H1 (cell line): ENCODE results near the gene KPNA6. TPM values are rescaled to one million over a fixed set of nuclear protein-coding genes. Genes with fewer than 3 reads are reported as not detected.
"Not testable (repeated sequence)": the region's sequence is repeated elsewhere in the genome, so short reads cannot be mapped to it uniquely, and the experiment has no call there.

Experiments
- CTCF ChIA-PET: fragments of 300-600 bp; sonication (Branson Sonifier 250); formaldehyde crosslinking; loops from one replicate; lab custom pipeline; 2021; ENCODE audit not compliant: partially characterized antibody; lab: Charles Lee
- POLR2A ChIA-PET: fragments of 300-600 bp; sonication (Branson Sonifier 250); formaldehyde crosslinking; loops from one replicate; lab custom pipeline; 2021; ENCODE audit warnings: inconsistent platforms; ENCODE audit not compliant: partially characterized antibody; lab: Charles Lee
- DNase-seq, 2 experiments: peaks; one replicate each; pipeline versions ENCODE4 v3.0.0 to v3.0.0-alpha.2; 2010 to 2022; ENCODE audit warnings: low spot score in 2 of 2, low read depth in 1 of 2, mixed read lengths in 1 of 2
- FAIRE-seq: peaks from 2 replicates; lab custom pipeline; 2011; peaks lifted over from hg19 to GRCh38; lab: Jason Lieb, UNC
- H2AFZ ChIP-seq: 2 replicates; pipeline ENCODE4 v1.8.1; 2012; ENCODE audit warnings: low read length, inconsistent platforms
- H2AK5ac ChIP-seq: 2 replicates; pipeline ENCODE4 v1.6.1; 2013; ENCODE audit warnings: low read depth, low read length
- H2BK120ac ChIP-seq: replicated peaks from 2 replicates; pipeline ENCODE3; 2013; ENCODE audit warnings: low read depth, low read length, inconsistent platforms
- H2BK12ac ChIP-seq: 2 replicates; pipeline ENCODE4 v1.6.1; 2013; ENCODE audit warnings: low read depth, low read length
- H2BK15ac ChIP-seq: 2 replicates; pipeline ENCODE4 v1.6.1; 2013; ENCODE audit warnings: low read length
- H2BK20ac ChIP-seq: 2 replicates; pipeline ENCODE4 v1.6.1; 2013; ENCODE audit warnings: low read length
- H2BK5ac ChIP-seq: 2 replicates; pipeline ENCODE4 v1.6.1; 2013; ENCODE audit warnings: low read depth, low read length
- H3K14ac ChIP-seq: 2 replicates; pipeline ENCODE4 v1.6.1; 2013; ENCODE audit warnings: inconsistent platforms; ENCODE audit not compliant: insufficient read length
- H3K18ac ChIP-seq: 2 replicates; pipeline ENCODE4 v1.6.1; 2013; ENCODE audit warnings: low read length; ENCODE audit errors: extremely low read depth
- H3K23ac ChIP-seq: 2 replicates; pipeline ENCODE4 v1.6.1; 2013; ENCODE audit warnings: inconsistent platforms; ENCODE audit not compliant: insufficient read length
- H3K23me2 ChIP-seq: 2 replicates; pipeline ENCODE4 v1.6.1; 2013; ENCODE audit warnings: low read depth, low read length
- H3K27ac ChIP-seq: 2 replicates; pipeline ENCODE4 v1.6.1; 2011; ENCODE audit warnings: low read depth, low read length, inconsistent platforms
- H3K27me3 ChIP-seq, 4 experiments: replicated peaks in 1 of 4; 1 replicate in 1 of 4; 2 replicates in 3 of 4; pipeline versions ENCODE4 v1.6.1 to v1.8.1; 2011 to 2013; ENCODE audit warnings: low read length in 3 of 4, mild to moderate bottlenecking in 3 of 4, inconsistent platforms in 2 of 4, mixed read lengths in 2 of 4, moderate library complexity in 1 of 4; ENCODE audit not compliant: control insufficient read depth in 3 of 4, insufficient read depth in 3 of 4; ENCODE audit errors: extremely low read depth in 1 of 4
- H3K36me3 ChIP-seq, 4 experiments: 2 replicates each; pipeline versions ENCODE4 v1.6.1 to v1.8.1; 2011 to 2013; ENCODE audit warnings: mild to moderate bottlenecking in 4 of 4, low read length in 3 of 4, moderate library complexity in 2 of 4, control low read depth in 1 of 4, inconsistent platforms in 1 of 4; ENCODE audit not compliant: insufficient read depth in 4 of 4, control insufficient read depth in 2 of 4
- H3K4ac ChIP-seq: replicated peaks from 2 replicates; pipeline ENCODE3; 2013; ENCODE audit warnings: low read length, low read depth, mixed read lengths, inconsistent platforms; ENCODE audit not compliant: insufficient read length
- H3K4me1 ChIP-seq, 4 experiments: replicated peaks in 1 of 4; 1 replicate in 1 of 4; 2 replicates in 3 of 4; pipeline versions ENCODE4 v1.6.1 to v1.8.1; 2011 to 2013; ENCODE audit warnings: low read length in 3 of 4, inconsistent platforms in 2 of 4, mixed read lengths in 1 of 4; ENCODE audit not compliant: insufficient read depth in 4 of 4, control insufficient read depth in 3 of 4
- H3K4me2 ChIP-seq, 2 experiments: 2 replicates each; pipeline versions ENCODE4 v1.6.1 to v1.8.1; 2011 to 2013; ENCODE audit warnings: low read depth in 2 of 2, low read length in 2 of 2, control low read depth in 1 of 2, inconsistent platforms in 1 of 2, mild to moderate bottlenecking in 1 of 2; ENCODE audit not compliant: insufficient read depth in 1 of 2
- H3K4me3 ChIP-seq, 4 experiments: fragments of 200-600, 300-600 bp in 1 of 4; sonication (generic), shearing (Covaris generic), sonication (Bioruptor Twin) in 1 of 4; 2 replicates each; pipeline versions ENCODE4 v1.5.1 to v1.8.1; 2011 to 2016; ENCODE audit warnings: low read length in 4 of 4, low read depth in 3 of 4, control low read depth in 2 of 4, inconsistent platforms in 2 of 4, mild to moderate bottlenecking in 2 of 4, mixed read lengths in 1 of 4, moderate library complexity in 1 of 4; ENCODE audit not compliant: insufficient read depth in 2 of 4; ENCODE audit errors: extremely low read depth in 1 of 4
- H3K56ac ChIP-seq: replicated peaks from 2 replicates; pipeline ENCODE3; 2013; ENCODE audit warnings: low read depth, mild to moderate bottlenecking, mixed read lengths, low read length, inconsistent platforms; ENCODE audit not compliant: insufficient read length
- H3K79me1 ChIP-seq: 2 replicates; pipeline ENCODE4 v1.6.1; 2013; ENCODE audit warnings: low read depth, low read length, control low read depth
- H3K79me2 ChIP-seq, 2 experiments: 2 replicates each; pipeline versions ENCODE4 v1.6.1 to v1.8.1; 2012 to 2013; ENCODE audit warnings: low read length in 2 of 2, mild to moderate bottlenecking in 2 of 2, inconsistent platforms in 1 of 2; ENCODE audit not compliant: insufficient read depth in 2 of 2, control insufficient read depth in 1 of 2
- H3K9ac ChIP-seq, 4 experiments: replicated peaks in 1 of 4; 1 replicate in 1 of 4; 2 replicates in 3 of 4; pipeline versions ENCODE4 v1.6.1 to v1.8.1; 2011 to 2013; ENCODE audit warnings: low read depth in 3 of 4, low read length in 3 of 4, control low read depth in 2 of 4, mild to moderate bottlenecking in 2 of 4, moderate library complexity in 2 of 4, inconsistent platforms in 1 of 4; ENCODE audit errors: extremely low read depth in 1 of 4
- H3K9me3 ChIP-seq, 2 experiments: 2 replicates each; pipeline versions ENCODE4 v1.6.1 to v1.8.1; 2012 to 2013; ENCODE audit warnings: mild to moderate bottlenecking in 2 of 2, moderate library complexity in 2 of 2, control low read depth in 1 of 2, inconsistent platforms in 1 of 2, low read depth in 1 of 2, low read length in 1 of 2, mixed read lengths in 1 of 2; ENCODE audit not compliant: insufficient read depth in 2 of 2
- H4K20me1 ChIP-seq, 2 experiments: replicated peaks in 1 of 2; 2 replicates each; pipeline versions ENCODE3 to v1.8.1; 2011 to 2013; ENCODE audit warnings: inconsistent platforms in 2 of 2, low read length in 2 of 2, mild to moderate bottlenecking in 1 of 2; ENCODE audit not compliant: insufficient read depth in 2 of 2, control insufficient read depth in 1 of 2
- H4K5ac ChIP-seq: 2 replicates; pipeline ENCODE4 v1.6.1; 2013; ENCODE audit warnings: low read length, low read depth, mixed read lengths, inconsistent platforms; ENCODE audit not compliant: insufficient read length
- H4K8ac ChIP-seq: 2 replicates; pipeline ENCODE4 v1.8.0; 2013; ENCODE audit warnings: mild to moderate bottlenecking, moderate library complexity, low read length, inconsistent platforms; ENCODE audit not compliant: insufficient read depth; ENCODE audit errors: extremely low read depth
- H4K91ac ChIP-seq: replicated peaks from 2 replicates; pipeline ENCODE3; 2013; ENCODE audit warnings: low read length, mixed read lengths, inconsistent platforms; ENCODE audit not compliant: insufficient read length
- WGBS, 2 experiments: shearing (Covaris generic) in 1 of 2; methylation state at CpG; one replicate each; pipeline versions ENCODE4 v1.1.6 to v1.1.7; 2013 to 2015; ENCODE audit warnings: low lambda C conversion rate in 2 of 2, mixed read lengths in 2 of 2, inconsistent platforms in 1 of 2, low coverage in 1 of 2, missing lambda C conversion rate in 1 of 2; ENCODE audit not compliant: insufficient replicate concordance in 2 of 2, insufficient coverage in 1 of 2, insufficient read length in 1 of 2; ENCODE audit errors: extremely low coverage in 1 of 2, missing lambda C conversion rate in 1 of 2; 5-methylcytosine and 5-hydroxymethylcytosine counted together
- polyA plus RNA-seq, 7 experiments: library from polyadenylated mRNA; depleted of rRNA in 3 of 7; stranded (reverse) in 5 of 7; unstranded in 2 of 7; fragments of >200 nt in 5 of 7; fragments of 200-250 nt in 2 of 7; gene quantifications; 1 replicate in 5 of 7; 2 replicates in 1 of 7; 4 replicates in 1 of 7; pipeline versions ENCODE4 v1.2.1 to v1.2.3, GENCODE V29; 2011 to 2013; ENCODE audit warnings: missing spikeins in 2 of 7, mixed read lengths in 2 of 7
- total RNA-seq: library from RNA; stranded (reverse); fragmentation: NEBNext Ultra II Directional; extraction: Animal tissue kit (Norgen Biotek cat#: 25700); gene quantifications from 2 replicates; pipeline ENCODE4 v1.2.1, GENCODE V29; 2021

The KPNA6 gene
- total and polyA plus RNA-seq, 2 of the 8 experiments (the other 6 are each of a cell fraction or from before 2014, with no cell fraction given) = 24.2 to 120 TPM

- Histone ChIP-seq H4K20me1 (peaks cover 3 to 17% of the 10 kb centered on the region in 2 experiments), H3K79me2 (peaks cover 21 to 93% of the 10 kb centered on the region in 2 experiments)
- H2AK5ac ChIP-seq, H3K36me3 ChIP-seq, DNase-seq, H3K9me3 ChIP-seq, H3K14ac ChIP-seq, FAIRE-seq, H2BK120ac ChIP-seq, H3K27ac ChIP-seq, H3K23ac ChIP-seq, H2AFZ ChIP-seq, H4K91ac ChIP-seq, H2BK5ac ChIP-seq, H3K27me3 ChIP-seq, H3K18ac ChIP-seq, H3K23me2 ChIP-seq, H3K4ac ChIP-seq, H3K56ac ChIP-seq, H3K4me1 ChIP-seq, H2BK12ac ChIP-seq, H2BK20ac ChIP-seq, H4K5ac ChIP-seq, H3K9ac ChIP-seq, H3K4me2 ChIP-seq, H4K8ac ChIP-seq, H3K4me3 ChIP-seq, H2BK15ac ChIP-seq, H3K79me1 ChIP-seq: not testable (repeated sequence)
- WGBS, 2 experiments = 95% methylated on average over 4 of the region's 4 CpGs; no CpG with 5 or more reads in 1 of the 2 experiments
- POLR2A ChIA-PET = interaction anchor here (1.1 to 4.1 kb wide), 4 partner anchors 8 to 99 kb away, joined by 3 to 21 read pairs (median 4); partner anchors contain the start of gene TXLNA
- CTCF ChIA-PET = interaction anchor here (1.0 to 1.8 kb wide), 3 partner anchors 17 to 41 kb away, joined by 3 to 4 read pairs (median 4); partner anchors contain the start of gene TMEM39B
These were observed 5.6 kb downstream of the KPNA6 start for GRCh38 chr1:32113436-32113835.
